ENCODE measurements around the gene UNC5CL. TPM values are rescaled to one million over a fixed set of nuclear protein-coding genes. Genes with fewer than 3 reads are reported as not detected.

The UNC5CL gene
- total RNA-seq, 5 donors from 2014 or later (not counting 1 experiment from before 2014, with no cell fraction given) = 4.3 to 7.3 (median 5.5) TPM

GRCh38 chr6:41045664-41046063 is 6.6 kb upstream of the UNC5CL start:
- H3K36me3 ChIP-seq (ENCODE audit: control insufficient read depth in 2 of 2, extremely low read depth in 1 of 2, insufficient read depth in 1 of 2, low read length in 1 of 2) = peaks cover 0 to 3% of the 10 kb centered on the region in 2 donors
- Mint-ChIP-seq H3K9me3 (no peaks in the 10 kb centered on the region), H3K36me3 (peaks cover 27% of the 10 kb centered on the region), H3K27ac (no peak overlapping the region), H3K4me3 (no peak overlapping the region), H3K4me1 (peaks cover 0 to under 1% (median 0%) of the 10 kb centered on the region in 3 donors), H3K27me3 (no peaks in the 10 kb centered on the region)
- no peak overlapping the region for H3K4me3 ChIP-seq (ENCODE audit: control insufficient read depth in 1 of 2, extremely low read depth in 1 of 2, low read length in 1 of 2)
- 61% methylated on average over 2 of the region's 5 CpGs for WGBS (ENCODE audit: insufficient coverage)
- no peak for DNase-seq
- no peaks in the 10 kb centered on the region for H3K9me3 ChIP-seq
- H3K4me1 ChIP-seq (ENCODE audit: control insufficient read depth in 1 of 2, extremely low read depth in 1 of 2, insufficient read depth in 2 of 2, low read length in 2 of 2) = no peaks in the 10 kb centered on the region
- ChIA-PET CTCF (no interaction called here), POLR2A (no interaction called here)
- H3K27ac ChIP-seq (ENCODE audit: low read length) = no peak overlapping the region
- ATAC-seq (replicated peaks in 1 of 4) = no peak
- H3K27me3 ChIP-seq (replicated peaks in 1 of 2; ENCODE audit: control insufficient read depth in 2 of 2, extremely low read depth in 1 of 2, insufficient read depth in 2 of 2, low read length in 1 of 2) = no peaks in the 10 kb centered on the region

GRCh38 chr6:41043151-41043550 is 4.1 kb upstream of the UNC5CL start:
- CTCF ChIA-PET = no interaction called here

GRCh38 chr6:41042226-41043055 is 3.4 kb upstream of the UNC5CL start, which contains the start of gene TSPO2:
Gene TSPO2 (plus strand): TSS chr6:41042467. CDS start chr6:41042986, 519 bp downstream.
- no peaks in the 10 kb centered on the region for H3K9me3 ChIP-seq
- WGBS (ENCODE audit: insufficient coverage) = 93% methylated on average over 8 of the region's 10 CpGs
- H3K4me1 ChIP-seq (ENCODE audit: control insufficient read depth in 1 of 2, extremely low read depth in 1 of 2, insufficient read depth in 2 of 2, low read length in 2 of 2) = no peaks in the 10 kb centered on the region
- H3K27ac ChIP-seq (ENCODE audit: low read length) = no peak within 1 kb of the TSS
- H3K27me3 Mint-ChIP-seq = no peaks in the 10 kb centered on the region
- no peak within 1 kb of the TSS for H3K4me3 Mint-ChIP-seq
- no peak for DNase-seq
- H3K9me3 Mint-ChIP-seq = no peaks in the 10 kb centered on the region
- ATAC-seq (replicated peaks in 1 of 4) = no peak
- H3K36me3 ChIP-seq (ENCODE audit: control insufficient read depth in 2 of 2, extremely low read depth in 1 of 2, insufficient read depth in 1 of 2, low read length in 1 of 2) = peaks cover 0 to 3% of the 10 kb centered on the region in 2 donors
- H3K27me3 ChIP-seq (replicated peaks in 1 of 2; ENCODE audit: control insufficient read depth in 2 of 2, extremely low read depth in 1 of 2, insufficient read depth in 2 of 2, low read length in 1 of 2) = no peaks in the 10 kb centered on the region
- no peak within 1 kb of the TSS for H3K27ac Mint-ChIP-seq
- H3K4me3 ChIP-seq (ENCODE audit: control insufficient read depth in 1 of 2, extremely low read depth in 1 of 2, low read length in 1 of 2) = no peak within 1 kb of the TSS
- peaks cover 18% of the 10 kb centered on the region for H3K36me3 Mint-ChIP-seq
- CTCF ChIA-PET = interaction anchor here in 1 of 2 donors (0.8 to 1.0 kb wide), 2 partner anchors 9 to 23 kb away, joined by 3 read pairs; no protein-coding TSS in a partner anchor
- POLR2A ChIA-PET = interaction anchor here in 1 of 2 donors (0.5 kb wide), 1 partner anchor 95 kb away, joined by 3 read pairs; no protein-coding TSS in a partner anchor
- no peaks in the 10 kb centered on the region for H3K4me1 Mint-ChIP-seq

More at GRCh38 chr6:41043151-41043550, 4.1 kb upstream of the UNC5CL start:
- Mint-ChIP-seq H3K4me3 (no peak overlapping the region), H3K36me3 (peaks cover 22% of the 10 kb centered on the region), H3K9me3 (no peaks in the 10 kb centered on the region), H3K4me1 (no peaks in the 10 kb centered on the region), H3K27me3 (no peaks in the 10 kb centered on the region), H3K27ac (no peak overlapping the region)
- no peaks in the 10 kb centered on the region for H3K9me3 ChIP-seq
- H3K27ac ChIP-seq (ENCODE audit: low read length) = no peak overlapping the region
- H3K36me3 ChIP-seq (ENCODE audit: control insufficient read depth in 2 of 2, extremely low read depth in 1 of 2, insufficient read depth in 1 of 2, low read length in 1 of 2) = peaks cover 0 to 3% of the 10 kb centered on the region in 2 donors
- no peaks in the 10 kb centered on the region for H3K4me1 ChIP-seq (ENCODE audit: control insufficient read depth in 1 of 2, extremely low read depth in 1 of 2, insufficient read depth in 2 of 2, low read length in 2 of 2)
- no peak overlapping the region for H3K4me3 ChIP-seq (ENCODE audit: control insufficient read depth in 1 of 2, extremely low read depth in 1 of 2, low read length in 1 of 2)
- DNase-seq (no peak), ATAC-seq (replicated peaks in 1 of 4) (no peak)
- 90% methylated on average over 1 of the region's 3 CpGs for WGBS (ENCODE audit: insufficient coverage)
- H3K27me3 ChIP-seq (replicated peaks in 1 of 2; ENCODE audit: control insufficient read depth in 2 of 2, extremely low read depth in 1 of 2, insufficient read depth in 2 of 2, low read length in 1 of 2) = no peaks in the 10 kb centered on the region
- POLR2A ChIA-PET = no interaction called here

- Histone ChIP-seq H3K27ac (ENCODE audit: low read length) (no peak overlapping the region), H3K27me3 (replicated peaks in 1 of 2; ENCODE audit: control insufficient read depth in 2 of 2, extremely low read depth in 1 of 2, insufficient read depth in 2 of 2, low read length in 1 of 2) (no peaks in the 10 kb centered on the region), H3K36me3 (ENCODE audit: control insufficient read depth in 2 of 2, extremely low read depth in 1 of 2, insufficient read depth in 1 of 2, low read length in 1 of 2) (peaks cover 0 to 3% of the 10 kb centered on the region in 2 donors), H3K4me1 (ENCODE audit: control insufficient read depth in 1 of 2, extremely low read depth in 1 of 2, insufficient read depth in 2 of 2, low read length in 2 of 2) (no peaks in the 10 kb centered on the region), H3K9me3 (no peaks in the 10 kb centered on the region), H3K4me3 (ENCODE audit: control insufficient read depth in 1 of 2, extremely low read depth in 1 of 2, low read length in 1 of 2) (no peak overlapping the region)
- ATAC-seq (replicated peaks in 1 of 4) (no peak), DNase-seq (no peak)
- no CpG with 5 or more reads among the region's 1 CpG for WGBS (ENCODE audit: insufficient coverage)
- Mint-ChIP-seq H3K36me3 (peaks cover 11% of the 10 kb centered on the region), H3K27me3 (no peaks in the 10 kb centered on the region), H3K27ac (no peak overlapping the region), H3K4me1 (no peaks in the 10 kb centered on the region), H3K4me3 (no peak overlapping the region), H3K9me3 (no peaks in the 10 kb centered on the region)
- CTCF ChIA-PET = interaction anchor here (0.6 to 2.0 kb wide), 5 partner anchors 13 to 163 kb away, joined by 3 to 7 read pairs (median 5); no protein-coding TSS in a partner anchor
- POLR2A ChIA-PET = no interaction called here
Observed at GRCh38 chr6:41040940-41041536, 2.0 kb upstream of the UNC5CL start.

GRCh38 chr6:41040101-41040939 is 1.3 kb upstream of the UNC5CL start:
- no peak for DNase-seq
- ATAC-seq (replicated peaks in 1 of 4) = no peak
- Histone ChIP-seq H3K36me3 (ENCODE audit: control insufficient read depth in 2 of 2, extremely low read depth in 1 of 2, insufficient read depth in 1 of 2, low read length in 1 of 2) (peaks cover 0 to 3% of the 10 kb centered on the region in 2 donors), H3K9me3 (no peaks in the 10 kb centered on the region), H3K27me3 (replicated peaks in 1 of 2; ENCODE audit: control insufficient read depth in 2 of 2, extremely low read depth in 1 of 2, insufficient read depth in 2 of 2, low read length in 1 of 2) (no peaks in the 10 kb centered on the region), H3K27ac (ENCODE audit: low read length) (no peak overlapping the region), H3K4me3 (ENCODE audit: control insufficient read depth in 1 of 2, extremely low read depth in 1 of 2, low read length in 1 of 2) (no peak overlapping the region), H3K4me1 (ENCODE audit: control insufficient read depth in 1 of 2, extremely low read depth in 1 of 2, insufficient read depth in 2 of 2, low read length in 2 of 2) (no peaks in the 10 kb centered on the region)
- H3K36me3 Mint-ChIP-seq = peaks cover 10% of the 10 kb centered on the region
- ChIA-PET POLR2A (no interaction called here), CTCF (interaction anchor here (1.0 to 2.0 kb wide), 4 partner anchors 12 to 21 kb away, joined by 3 to 7 read pairs (median 4); no protein-coding TSS in a partner anchor)
- no peak overlapping the region for H3K27ac Mint-ChIP-seq
- no peaks in the 10 kb centered on the region for H3K9me3 Mint-ChIP-seq
- no peaks in the 10 kb centered on the region for H3K4me1 Mint-ChIP-seq
- H3K27me3 Mint-ChIP-seq = no peaks in the 10 kb centered on the region
- no peak overlapping the region for H3K4me3 Mint-ChIP-seq
- WGBS (ENCODE audit: insufficient coverage) = no CpG with 5 or more reads among the region's 6 CpGs

GRCh38 chr6:41038205-41038604 is 816 bp downstream of the UNC5CL start:
- Mint-ChIP-seq H3K9me3 (no peaks in the 10 kb centered on the region), H3K36me3 (peaks cover 9% of the 10 kb centered on the region), H3K27ac (no peak overlapping the region), H3K4me1 (no peaks in the 10 kb centered on the region), H3K4me3 (no peak overlapping the region), H3K27me3 (no peaks in the 10 kb centered on the region)
- Histone ChIP-seq H3K27ac (ENCODE audit: low read length) (no peak overlapping the region), H3K9me3 (no peaks in the 10 kb centered on the region), H3K4me1 (ENCODE audit: control insufficient read depth in 1 of 2, extremely low read depth in 1 of 2, insufficient read depth in 2 of 2, low read length in 2 of 2) (no peaks in the 10 kb centered on the region), H3K4me3 (ENCODE audit: control insufficient read depth in 1 of 2, extremely low read depth in 1 of 2, low read length in 1 of 2) (no peak overlapping the region), H3K27me3 (replicated peaks in 1 of 2; ENCODE audit: control insufficient read depth in 2 of 2, extremely low read depth in 1 of 2, insufficient read depth in 2 of 2, low read length in 1 of 2) (no peaks in the 10 kb centered on the region), H3K36me3 (ENCODE audit: control insufficient read depth in 2 of 2, extremely low read depth in 1 of 2, insufficient read depth in 1 of 2, low read length in 1 of 2) (no peaks in the 10 kb centered on the region)
- ChIA-PET POLR2A (no interaction called here), CTCF (interaction anchor here in 1 of 2 donors (1.0 to 1.2 kb wide), 2 partner anchors 21 to 31 kb away, joined by 3 to 4 read pairs; no protein-coding TSS in a partner anchor)
- 88% methylated on average over 2 of the region's 3 CpGs for WGBS (ENCODE audit: insufficient coverage)
- ATAC-seq (replicated peaks in 1 of 4) (no peak), DNase-seq (no peak)
